NCI-H1105 (cell line): ENCODE results near the gene AKIRIN2.
A peak's percentile ranks its signal among the peaks of the same experiment; 100 is the strongest.
"Not testable (repeated sequence)": the region's sequence is repeated elsewhere in the genome, so short reads cannot be mapped to it uniquely, and the experiment has no call there.

Source experiments
- DNase-seq: peaks from one replicate; lab custom pipeline; 2025; lab: John Stamatoyannopoulos, UW

Gene AKIRIN2

GRCh38 chr6:87718662-87719433 lies 16.8 kb upstream of the AKIRIN2 start:
- DNase-seq = no peak

- DNase-seq = no peak
These were observed 15.0 kb upstream of the AKIRIN2 start for GRCh38 chr6:87716928-87717614.

GRCh38 chr6:87714093-87714842 lies 12.2 kb upstream of the AKIRIN2 start:
- no peak for DNase-seq

- DNase-seq = not testable (repeated sequence)
These were observed 10.7 kb upstream of the AKIRIN2 start for GRCh38 chr6:87712713-87713112.

- no peak for DNase-seq
These were observed 8.1 kb upstream of the AKIRIN2 start for GRCh38 chr6:87710090-87710489.

GRCh38 chr6:87708581-87709427 lies 6.8 kb upstream of the AKIRIN2 start:
- DNase-seq = not testable (repeated sequence)

- no peak for DNase-seq
These were observed 4.3 kb upstream of the AKIRIN2 start for GRCh38 chr6:87706187-87706966.

GRCh38 chr6:87705070-87705691 lies 3.1 kb upstream of the AKIRIN2 start:
- no peak for DNase-seq

GRCh38 chr6:87703039-87703438 lies 1.0 kb upstream of the AKIRIN2 start:
- DNase-seq = not testable (repeated sequence)

GRCh38 chr6:87702589-87702945 lies 534 bp upstream of the AKIRIN2 start:
- peak; percentile 51 for DNase-seq

- peak; percentile 17 for DNase-seq
These were observed 723 bp downstream of the AKIRIN2 start for GRCh38 chr6:87701344-87701675.

- DNase-seq = peak; percentile 65
These were observed 1.4 kb downstream of the AKIRIN2 start for GRCh38 chr6:87700397-87701343.

- no peak for DNase-seq
These were observed 2.5 kb downstream of the AKIRIN2 start for GRCh38 chr6:87699576-87699975.

GRCh38 chr6:87698547-87699006 lies 3.5 kb downstream of the AKIRIN2 start:
- DNase-seq = no peak

GRCh38 chr6:87697581-87698546 lies 4.2 kb downstream of the AKIRIN2 start:
- DNase-seq = peak; percentile 45

- DNase-seq = not testable (repeated sequence)
These were observed 5.2 kb downstream of the AKIRIN2 start for GRCh38 chr6:87696817-87697216.

GRCh38 chr6:87692086-87692485 lies 9.9 kb downstream of the AKIRIN2 start:
- DNase-seq = no peak

GRCh38 chr6:87690441-87690840 lies 11.6 kb downstream of the AKIRIN2 start:
- no peak for DNase-seq
